Pancreas (tissue), 8 donors: ENCODE data around the gene USP11. TPM values are rescaled to one million over a fixed set of nuclear protein-coding genes. Genes with fewer than 3 reads are reported as not detected.

ENCODE experiments used
- polyA plus RNA-seq, 2 donors: library from polyadenylated mRNA; stranded (reverse); fragments of 200-250 nt; gene quantifications; one replicate each; pipeline ENCODE4 v1.2.3, GENCODE V29; 2013
- total RNA-seq, 6 donors: library from RNA; stranded (reverse); fragmentation: NEBNext Ultra II Directional in 4 of 6; extraction: Animal tissue kit (Norgen Biotek cat#: 25700) in 4 of 6; gene quantifications; one replicate each; pipeline versions ENCODE4 v1.2.1 to v1.2.4, GENCODE V29; 2021 to 2023
- donor health status: healthy with polysubstance abuse.
- donor health status: DM: no; HTN: no; CAD: no; lungs with moderate emphysema.
- donor health status: DM: no; HTN: no; CAD: no.
- donor health status: Bipolar disorder and iron deficiency.
- donor health status: DM: yes; HTN: yes; CAD: no.
- donor health status: DM: no; HTN: no; CAD: no.
- donor health status: DM: no; HTN: no; CAD: no.
- donor health status: DM: yes; HTN: yes; CAD: no.

The USP11 gene
- total and polyA plus RNA-seq, 8 donors, result 17.6 to 58.4 (median 25.3) TPM

Other genes with a start within 250 kb of the USP11 start
- 10 to 100 TPM; 11.2 to 30.1 (median 20.0) TPM for gene RGN, start 154.6 kb upstream of the USP11 start, total RNA-seq
- 10 to 100 TPM; 21.3 to 32.1 TPM for gene RGN, start 154.6 kb upstream of the USP11 start, polyA plus RNA-seq
- 10 to 100 TPM; 33.7 to 49.3 (median 45.8) TPM for gene NDUFB11, start 88.3 kb upstream of the USP11 start, total RNA-seq
- 10 to 100 TPM; 41.5 to 51.4 TPM for gene NDUFB11, start 88.3 kb upstream of the USP11 start, polyA plus RNA-seq
- 10 to 100 TPM; 13.3 to 24.9 (median 18.7) TPM for gene RBM10, start 87.8 kb upstream of the USP11 start, total RNA-seq
- gene RBM10, start 87.8 kb upstream of the USP11 start, polyA plus RNA-seq, result 10 to 100 TPM; 36.2 to 42.0 TPM
- gene UBA1, start 39.2 kb upstream of the USP11 start, total RNA-seq, result 100 to 1,000 TPM in 1 of 6 donors, 10 to 100 TPM in 5; 49.0 to 117 (median 64.0) TPM
- gene UBA1, start 39.2 kb upstream of the USP11 start, polyA plus RNA-seq, result 100 to 1,000 TPM in 1 of 2 donors, 10 to 100 TPM in 1; 62.2 to 101 TPM
- gene CDK16, start 14.3 kb upstream of the USP11 start, total RNA-seq, result 10 to 100 TPM; 29.9 to 47.9 (median 34.5) TPM
- 10 to 100 TPM; 42.6 to 46.2 TPM for gene CDK16, start 14.3 kb upstream of the USP11 start, polyA plus RNA-seq
- gene ZNF157, start 137.6 kb downstream of the USP11 start, total RNA-seq, result under 1 TPM in 5 of 6 donors, not detected in 1; 0.04 to 0.28 (median 0.14) TPM
- gene ZNF157, start 137.6 kb downstream of the USP11 start, polyA plus RNA-seq, result under 1 TPM; 0.08 to 0.14 TPM